ENCODE measurements around the gene CPSF3. TPM values are rescaled to one million over a fixed set of nuclear protein-coding genes. Genes with fewer than 3 reads are reported as not detected.
A peak's percentile ranks its signal among the peaks of the same experiment; 100 is the strongest.

CPSF3 gene
- total and polyA plus RNA-seq, 11 donors: 12.0 to 27.5 (median 18.3) TPM

DNA sequence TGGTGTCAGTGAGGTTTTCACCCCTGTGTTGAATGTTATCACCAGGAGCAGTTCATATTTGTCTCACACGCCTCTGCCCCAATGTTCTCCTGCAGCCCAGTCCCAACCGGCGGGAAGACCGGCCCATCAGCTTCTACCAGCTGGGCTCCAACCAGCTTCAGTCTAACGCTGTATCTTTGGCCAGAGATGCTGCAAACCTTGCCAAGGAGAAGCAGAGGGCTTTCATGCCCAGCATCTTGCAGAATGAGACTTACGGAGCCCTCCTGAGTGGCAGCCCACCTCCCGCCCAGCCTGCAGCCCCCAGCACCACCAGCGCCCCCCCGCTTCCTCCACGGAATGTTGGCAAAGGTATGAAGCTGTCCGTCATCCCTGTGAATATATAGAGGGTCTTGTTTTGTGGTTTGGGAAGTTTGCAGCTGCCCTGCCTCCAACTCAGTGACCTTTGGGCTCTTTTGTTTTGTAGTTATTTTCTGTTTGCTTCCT is 35.2 kb upstream of the CPSF3 start:
- TF ChIP-seq POLR2A (IDR thresholded peaks at IDR 0.05): no peak
- TF ChIP-seq, protein P1, sequence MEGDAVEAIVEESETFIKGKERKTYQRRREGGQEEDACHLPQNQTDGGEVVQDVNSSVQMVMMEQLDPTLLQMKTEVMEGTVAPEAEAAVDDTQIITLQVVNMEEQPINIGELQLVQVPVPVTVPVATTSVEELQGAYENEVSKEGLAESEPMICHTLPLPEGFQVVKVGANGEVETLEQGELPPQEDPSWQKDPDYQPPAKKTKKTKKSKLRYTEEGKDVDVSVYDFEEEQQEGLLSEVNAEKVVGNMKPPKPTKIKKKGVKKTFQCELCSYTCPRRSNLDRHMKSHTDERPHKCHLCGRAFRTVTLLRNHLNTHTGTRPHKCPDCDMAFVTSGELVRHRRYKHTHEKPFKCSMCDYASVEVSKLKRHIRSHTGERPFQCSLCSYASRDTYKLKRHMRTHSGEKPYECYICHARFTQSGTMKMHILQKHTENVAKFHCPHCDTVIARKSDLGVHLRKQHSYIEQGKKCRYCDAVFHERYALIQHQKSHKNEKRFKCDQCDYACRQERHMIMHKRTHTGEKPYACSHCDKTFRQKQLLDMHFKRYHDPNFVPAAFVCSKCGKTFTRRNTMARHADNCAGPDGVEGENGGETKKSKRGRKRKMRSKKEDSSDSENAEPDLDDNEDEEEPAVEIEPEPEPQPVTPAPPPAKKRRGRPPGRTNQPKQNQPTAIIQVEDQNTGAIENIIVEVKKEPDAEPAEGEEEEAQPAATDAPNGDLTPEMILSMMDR (IDR thresholded peaks at IDR 0.05): no peak
- no peaks in the 10 kb centered on the region for H3K9me3 ChIP-seq
- no peaks in the 10 kb centered on the region for H3K27me3 ChIP-seq
- intact Hi-C loops (cut with DNase I): no loop called here
- WGBS, 4 donors: 87 to 92% (median 89%) methylated on average over 7 to 11 of the region's 11 CpGs
- DNase-seq: no peak
- no peak overlapping the region for H3K4me3 ChIP-seq
- ATAC-seq: no peak
- peak overlapping the region in 1 of 12 donors; percentile 75 for H3K27ac ChIP-seq
- H3K4me1 ChIP-seq: peaks cover 0 to 29% (median 12%) of the 10 kb centered on the region in 12 donors
- peaks cover 0 to 89% (median 46%) of the 10 kb centered on the region in 9 donors for H3K36me3 ChIP-seq

DNA sequence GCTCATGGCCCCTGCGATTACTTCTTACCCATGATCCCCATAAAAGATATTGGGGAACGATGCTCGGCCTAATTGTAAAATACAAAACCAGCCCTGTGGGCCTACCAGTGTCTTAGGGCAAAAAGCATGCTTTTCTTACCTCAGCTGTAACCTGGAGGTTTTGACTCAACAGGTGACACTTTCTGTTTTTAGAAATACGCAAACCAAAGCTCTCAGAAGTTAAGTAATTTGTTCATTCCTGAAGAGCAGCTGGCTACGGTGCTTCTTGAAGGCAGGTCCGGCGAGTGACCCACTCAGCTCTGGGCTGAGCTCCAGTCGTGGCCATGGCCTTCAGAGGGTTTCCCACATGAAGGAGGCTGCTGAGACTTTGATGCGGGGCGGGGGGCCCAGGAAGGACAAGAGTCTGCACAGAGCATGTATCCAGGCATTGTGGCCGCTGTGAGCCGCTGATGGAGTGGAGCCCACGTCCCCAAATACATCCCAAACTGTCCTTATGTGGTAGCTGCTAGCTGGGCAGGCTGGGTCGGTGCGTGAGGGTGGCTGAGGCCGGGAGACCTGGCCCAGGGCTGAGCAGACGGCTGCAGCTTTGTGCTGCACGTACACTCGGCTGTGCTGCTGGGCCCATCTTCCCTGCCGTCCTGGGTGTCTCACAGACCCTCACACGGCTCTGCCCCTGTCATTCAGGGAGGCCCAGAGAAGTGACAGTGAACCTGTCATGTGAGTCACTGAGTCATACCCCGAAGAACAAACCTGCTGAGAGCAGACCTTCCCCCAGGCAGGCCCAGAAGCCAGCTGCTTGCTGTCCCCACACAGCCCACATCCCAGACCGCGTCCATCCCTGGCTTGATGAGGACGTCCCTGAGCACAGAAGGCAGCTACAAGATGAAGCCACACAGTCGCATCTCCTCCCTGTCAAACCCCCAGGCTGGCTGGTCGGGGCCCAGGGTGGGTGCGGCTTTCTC is 34.2 kb upstream of the CPSF3 start:
- Histone ChIP-seq H3K36me3 (peaks cover 0 to 85% (median 45%) of the 10 kb centered on the region in 9 donors), H3K4me3 (no peak overlapping the region), H3K9me3 (no peaks in the 10 kb centered on the region), H3K27me3 (no peaks in the 10 kb centered on the region), H3K27ac (no peak overlapping the region), H3K4me1 (peaks cover 0 to 36% (median 19%) of the 10 kb centered on the region in 12 donors)
- no peak for DNase-seq
- 88 to 94% (median 92%) methylated on average over 24 to 28 of the region's 28 CpGs for WGBS, 4 donors
- no peak for TF ChIP-seq POLR2A (IDR thresholded peaks at IDR 0.05)
- TF ChIP-seq, protein P1 (IDR thresholded peaks at IDR 0.05): no peak
- intact Hi-C loops (cut with DNase I): no loop called here
- ATAC-seq: no peak

DNA sequence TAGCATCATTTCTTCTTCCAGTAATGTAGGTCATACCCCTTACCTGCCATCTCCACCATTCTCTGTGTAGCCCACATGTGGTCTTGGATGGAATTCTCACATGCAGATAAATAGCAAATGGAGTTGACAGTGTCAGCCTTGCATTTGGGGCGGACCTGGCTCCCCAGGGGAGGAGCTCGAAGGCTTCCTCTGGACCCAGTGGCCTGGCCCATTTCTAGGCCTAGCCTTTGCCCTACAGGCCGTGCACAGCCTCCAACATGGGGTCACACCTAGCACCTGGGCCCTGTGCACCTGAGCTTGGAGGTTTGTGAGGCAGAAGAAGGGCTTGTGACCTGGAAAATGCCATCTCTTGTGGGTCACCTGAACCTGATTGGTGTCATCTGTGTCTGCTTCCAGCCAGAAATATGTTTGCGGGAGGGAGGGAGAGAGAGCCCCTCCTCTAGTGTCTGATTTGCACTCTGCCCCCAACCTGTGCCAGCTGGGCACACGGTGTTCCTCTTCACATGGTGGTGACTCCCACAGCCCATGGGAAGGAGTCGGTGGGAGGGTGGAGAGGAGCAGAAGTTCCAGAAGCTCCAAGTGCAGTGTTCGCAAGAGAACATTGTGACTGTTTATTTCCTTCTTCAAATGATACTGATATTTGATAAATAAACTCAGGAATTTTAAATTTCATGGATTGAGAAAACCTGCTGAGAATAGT is 33.2 kb upstream of the CPSF3 start:
- no peak for ATAC-seq
- H3K4me1 ChIP-seq: peaks cover 0 to 36% (median 19%) of the 10 kb centered on the region in 12 donors
- H3K9me3 ChIP-seq: no peaks in the 10 kb centered on the region
- peaks cover 0 to 85% (median 49%) of the 10 kb centered on the region in 9 donors for H3K36me3 ChIP-seq
- no peak for TF ChIP-seq POLR2A (IDR thresholded peaks at IDR 0.05)
- TF ChIP-seq, protein P1 (IDR thresholded peaks at IDR 0.05): no peak
- H3K27me3 ChIP-seq: no peaks in the 10 kb centered on the region
- WGBS, 4 donors: 85 to 95% (median 95%) methylated on average over 7 of the region's 7 CpGs
- no peak overlapping the region for H3K4me3 ChIP-seq
- H3K27ac ChIP-seq: no peak overlapping the region
- DNase-seq: no peak
- intact Hi-C loops (cut with DNase I): no loop called here

DNA sequence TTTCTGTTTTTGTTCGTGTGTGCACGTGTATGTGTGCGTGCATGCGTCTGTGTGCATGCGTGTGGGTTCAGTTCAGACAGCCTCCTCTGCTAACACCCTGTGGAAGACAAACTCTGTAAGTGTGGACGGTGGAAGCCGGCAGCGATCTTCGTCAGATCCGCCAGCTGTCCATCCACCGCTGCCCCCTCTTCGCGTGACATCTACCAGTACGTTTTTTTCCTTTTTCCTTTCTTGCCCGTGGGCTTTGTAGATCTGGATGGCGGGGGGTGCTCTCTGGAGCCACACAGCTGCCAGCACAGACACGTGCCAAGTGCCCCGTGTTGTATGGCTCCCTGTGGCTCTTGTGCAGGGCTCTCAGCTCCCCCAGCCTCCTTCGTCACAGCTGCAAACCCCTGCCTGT is 32.5 kb upstream of the CPSF3 start:
- intact Hi-C loops (cut with DNase I): no loop called here
- no peak for TF ChIP-seq POLR2A (IDR thresholded peaks at IDR 0.05)
- TF ChIP-seq, protein P1 (IDR thresholded peaks at IDR 0.05): no peak
- Histone ChIP-seq H3K4me3 (no peak overlapping the region), H3K27me3 (no peaks in the 10 kb centered on the region), H3K9me3 (no peaks in the 10 kb centered on the region), H3K4me1 (peaks cover 0 to 33% (median 19%) of the 10 kb centered on the region in 12 donors), H3K36me3 (peaks cover 0 to 84% (median 52%) of the 10 kb centered on the region in 9 donors), H3K27ac (no peak overlapping the region)
- no peak for DNase-seq
- ATAC-seq: no peak
- 93 to 95% (median 94%) methylated on average over 19 of the region's 19 CpGs for WGBS, 4 donors
